Pulmonary artery endothelial cell (primary cell): ENCODE measurements around the gene KCNQ5. TPM values are rescaled to one million over a fixed set of nuclear protein-coding genes. Genes with fewer than 3 reads are reported as not detected.

ENCODE experiments used
- DNase-seq: peaks from one replicate; pipeline ENCODE4 v3.0.0-alpha.2; 2011; ENCODE audit warnings: low read depth, low spot score
- total RNA-seq: library from RNA; depleted of rRNA; stranded (reverse); fragments of >200 nt; gene quantifications from 2 replicates; pipeline ENCODE4 v1.2.3, GENCODE V29; 2014

KCNQ5 gene
- total RNA-seq, 1 donor from 2014 or later = not detected

GRCh38 chr6:72740135-72740534 lies 118.3 kb downstream of the KCNQ5 start:
- DNase-seq = no peak

GRCh38 chr6:72741083-72741482 lies 119.2 kb downstream of the KCNQ5 start:
- DNase-seq = no peak

GRCh38 chr6:72742001-72742673 lies 120.3 kb downstream of the KCNQ5 start:
- no peak for DNase-seq

GRCh38 chr6:72746276-72746675 lies 124.4 kb downstream of the KCNQ5 start:
- no peak for DNase-seq

GRCh38 chr6:72748759-72749158 lies 126.9 kb downstream of the KCNQ5 start:
- no peak for DNase-seq

GRCh38 chr6:72755752-72756151 lies 133.9 kb downstream of the KCNQ5 start:
- DNase-seq = no peak

GRCh38 chr6:72757048-72757447 lies 135.2 kb downstream of the KCNQ5 start:
- no peak for DNase-seq

- DNase-seq = no peak
These were observed 136.1 kb downstream of the KCNQ5 start for GRCh38 chr6:72757926-72758325.

GRCh38 chr6:72758901-72759300 lies 137.0 kb downstream of the KCNQ5 start:
- DNase-seq = no peak

- no peak for DNase-seq
These were observed 138.4 kb downstream of the KCNQ5 start for GRCh38 chr6:72760114-72760793.

GRCh38 chr6:72761761-72762160 lies 139.9 kb downstream of the KCNQ5 start:
- DNase-seq = no peak

GRCh38 chr6:72769459-72770125 lies 147.7 kb downstream of the KCNQ5 start:
- no peak for DNase-seq

GRCh38 chr6:72770959-72771358 lies 149.1 kb downstream of the KCNQ5 start:
- no peak for DNase-seq

- no peak for DNase-seq
These were observed 154.6 kb downstream of the KCNQ5 start for GRCh38 chr6:72776456-72776855.

GRCh38 chr6:72781624-72782023 lies 159.8 kb downstream of the KCNQ5 start:
- no peak for DNase-seq

- no peak for DNase-seq
These were observed 161.2 kb downstream of the KCNQ5 start for GRCh38 chr6:72783035-72783434.

- DNase-seq = no peak
These were observed 161.8 kb downstream of the KCNQ5 start for GRCh38 chr6:72783666-72784065.

- no peak for DNase-seq
These were observed 162.2 kb downstream of the KCNQ5 start for GRCh38 chr6:72784071-72784470.

GRCh38 chr6:72784581-72784980 lies 162.7 kb downstream of the KCNQ5 start:
- DNase-seq = no peak

GRCh38 chr6:72787391-72788031 lies 165.6 kb downstream of the KCNQ5 start:
- no peak for DNase-seq

GRCh38 chr6:72788188-72788587 lies 166.3 kb downstream of the KCNQ5 start:
- no peak for DNase-seq

- DNase-seq = no peak
These were observed 167.3 kb downstream of the KCNQ5 start for GRCh38 chr6:72789145-72789544.
